Fibroblast of lung (primary cell): ENCODE results near the gene CCDC106. TPM values are rescaled to one million over a fixed set of nuclear protein-coding genes. Genes with fewer than 3 reads are reported as not detected.

Source experiments
- DNase-seq, 2 donors: peaks; one replicate each; pipeline versions ENCODE4 v3.0.0 to v3.0.0-alpha.2; 2010; ENCODE audit warnings: low read depth in 2 of 2
- H2AFZ ChIP-seq: 2 replicates; pipeline ENCODE4 v1.5.1; 2012; ENCODE audit warnings: low read length, control low read depth, inconsistent platforms
- H3K27ac ChIP-seq: 2 replicates; pipeline ENCODE4 v1.5.1; 2011; ENCODE audit warnings: low read length, control low read depth; ENCODE audit not compliant: insufficient read depth
- H3K27me3 ChIP-seq: 2 replicates; pipeline ENCODE4 v1.5.1; 2011; ENCODE audit warnings: mild to moderate bottlenecking, low read length; ENCODE audit not compliant: control insufficient read depth, insufficient read depth
- H3K36me3 ChIP-seq: 2 replicates; pipeline ENCODE4 v1.5.1; 2011; ENCODE audit warnings: low read length; ENCODE audit not compliant: control insufficient read depth, insufficient read depth
- H3K4me1 ChIP-seq: 2 replicates; pipeline ENCODE4 v1.5.1; 2011; ENCODE audit warnings: low read length; ENCODE audit not compliant: control insufficient read depth, insufficient read depth; ENCODE audit errors: extremely low read depth
- H3K4me2 ChIP-seq: 2 replicates; pipeline ENCODE4 v1.5.1; 2011; ENCODE audit warnings: low read length, control low read depth; ENCODE audit not compliant: insufficient read depth; ENCODE audit errors: extremely low read depth
- H3K4me3 ChIP-seq, 4 experiments: fragments of 200-600 bp in 1 of 4; sonication (generic) in 1 of 4; replicated peaks in 1 of 4; 2 replicates each; pipeline ENCODE4 v1.5.1; 2011 to 2016; ENCODE audit warnings: low read length in 4 of 4, low read depth in 3 of 4, mild to moderate bottlenecking in 3 of 4, control low read depth in 2 of 4, inconsistent platforms in 1 of 4, mixed read lengths in 1 of 4; ENCODE audit not compliant: insufficient read depth in 1 of 4; ENCODE audit errors: control extremely low read depth in 1 of 4
- H3K79me2 ChIP-seq: 2 replicates; pipeline ENCODE4 v1.5.1; 2012; ENCODE audit warnings: mild to moderate bottlenecking, low read length, inconsistent platforms; ENCODE audit not compliant: control insufficient read depth, insufficient read depth
- H3K9ac ChIP-seq: 2 replicates; pipeline ENCODE4 v1.5.1; 2011; ENCODE audit warnings: mild to moderate bottlenecking, low read length, control low read depth; ENCODE audit not compliant: insufficient read depth
- H3K9me3 ChIP-seq: 2 replicates; pipeline ENCODE4 v1.5.1; 2012; ENCODE audit warnings: low read depth, low read length; ENCODE audit not compliant: control insufficient read depth, insufficient read depth
- H4K20me1 ChIP-seq: 2 replicates; pipeline ENCODE4 v1.5.1; 2011; ENCODE audit warnings: low read length; ENCODE audit not compliant: control insufficient read depth, insufficient read depth; ENCODE audit errors: extremely low read depth
- CTCF ChIP-seq, 2 donors: IDR thresholded peaks in 1 of 2; conservative IDR thresholded peaks in 1 of 2; 1 replicate in 1 of 2; 2 replicates in 1 of 2; pipeline ENCODE4 v1.5.1; 2011 to 2012; ENCODE audit warnings: low read length in 2 of 2, control low read depth in 1 of 2, inconsistent platforms in 1 of 2, low read depth in 1 of 2, mild to moderate bottlenecking in 1 of 2
- EZH2 ChIP-seq: IDR thresholded peaks from 2 replicates; pipeline ENCODE4 v1.5.1; 2012; ENCODE audit warnings: low read length, control low read depth, mild to moderate bottlenecking; ENCODE audit errors: missing control alignments
- polyA plus RNA-seq, 2 donors: library from polyadenylated mRNA; depleted of rRNA in 1 of 2; stranded (reverse) in 1 of 2; unstranded in 1 of 2; fragments of >200 nt; gene quantifications; 2 replicates each; pipeline ENCODE4 v1.2.1, GENCODE V29; 2011 to 2012; ENCODE audit warnings: missing spikeins in 1 of 2
- total RNA-seq: library from RNA; depleted of rRNA; stranded (reverse); fragments of >200 nt; gene quantifications from 2 replicates; pipeline ENCODE4 v1.2.1, GENCODE V29; 2014

The CCDC106 gene
- total and polyA plus RNA-seq, 2 donors (not counting 1 experiment from before 2014, with no cell fraction given), result 4.5 to 10.2 TPM

- Histone ChIP-seq H4K20me1 (no peaks in the 10 kb centered on the region), H3K79me2 (peaks cover 32% of the 10 kb centered on the region), H3K4me1 (peaks cover 10% of the 10 kb centered on the region), H3K27me3 (no peaks in the 10 kb centered on the region), H3K9me3 (no peaks in the 10 kb centered on the region), H3K36me3 (peaks cover 2% of the 10 kb centered on the region), H3K27ac (peak overlapping the region; percentile 59), H3K4me2 (peak overlapping the region; percentile 40), H3K4me3 (peak overlapping the region in 3 of 4 experiments; percentile 19 to 95 (median 57)), H2AFZ (peak overlapping the region; percentile 12), H3K9ac (peak overlapping the region; percentile 54)
- no peak for TF ChIP-seq EZH2
- TF ChIP-seq CTCF (conservative IDR thresholded peaks at IDR 0.05 in 1 of 2, IDR thresholded peaks at IDR 0.05 in 1 of 2; ENCODE audit: low read depth in 1 of 2, low read length in 2 of 2), result no peak
- DNase-seq, result peak; percentile 92 to 97
These were observed 42.8 kb upstream of the CCDC106 start for GRCh38 chr19:55605207-55605636.

- Histone ChIP-seq H3K79me2 (peaks cover 33% of the 10 kb centered on the region), H3K27ac (peak within 1 kb of the TSS; percentile 93), H3K4me1 (peaks cover 10% of the 10 kb centered on the region), H3K4me3 (peak within 1 kb of the TSS; percentile 90 to 95 (median 93)), H3K27me3 (no peaks in the 10 kb centered on the region), H2AFZ (peak within 1 kb of the TSS; percentile 12), H3K4me2 (peak within 1 kb of the TSS; percentile 100), H3K9me3 (no peaks in the 10 kb centered on the region), H4K20me1 (no peaks in the 10 kb centered on the region), H3K36me3 (peaks cover 2% of the 10 kb centered on the region), H3K9ac (peak within 1 kb of the TSS; percentile 89)
- DNase-seq, result peak; percentile 84 to 87
- TF ChIP-seq EZH2 (no peak), CTCF (conservative IDR thresholded peaks at IDR 0.05 in 1 of 2, IDR thresholded peaks at IDR 0.05 in 1 of 2; ENCODE audit: low read depth in 1 of 2, low read length in 2 of 2) (peak; percentile 75 to 88)
These were observed 42.2 kb upstream of the CCDC106 start, which contains the start of gene ZNF865 for GRCh38 chr19:55605637-55606470. Gene ZNF865 (plus strand): TSS chr19:55605647. CDS start chr19:55613619, 7,972 bp downstream.

GRCh38 chr19:55606471-55606787, 41.6 kb upstream of the CCDC106 start:
- H3K9ac ChIP-seq, result peak overlapping the region; percentile 89
- no peak overlapping the region for H2AFZ ChIP-seq
- H3K27me3 ChIP-seq, result no peaks in the 10 kb centered on the region
- no peaks in the 10 kb centered on the region for H4K20me1 ChIP-seq
- no peaks in the 10 kb centered on the region for H3K9me3 ChIP-seq
- H3K36me3 ChIP-seq, result peaks cover 2% of the 10 kb centered on the region
- H3K27ac ChIP-seq, result peak overlapping the region; percentile 93
- H3K79me2 ChIP-seq, result peaks cover 31% of the 10 kb centered on the region
- peak overlapping the region; percentile 100 for H3K4me2 ChIP-seq
- H3K4me3 ChIP-seq, result peak overlapping the region; percentile 90 to 95 (median 93)
- no peak for DNase-seq
- TF ChIP-seq CTCF (conservative IDR thresholded peaks at IDR 0.05 in 1 of 2, IDR thresholded peaks at IDR 0.05 in 1 of 2; ENCODE audit: low read depth in 1 of 2, low read length in 2 of 2), result no peak
- no peak for TF ChIP-seq EZH2
- H3K4me1 ChIP-seq, result peaks cover 6% of the 10 kb centered on the region
